HG03060 (cell line): ENCODE results near the gene SPCS2.
"Not testable (repeated sequence)": the region's sequence is repeated elsewhere in the genome, so short reads cannot be mapped to it uniquely, and the experiment has no call there.

Experiments used
- ATAC-seq: cut with Tn5 transposase; IDR thresholded peaks from one replicate; pipeline ENCODE4 v1.9.1; 2021; ENCODE audit warnings: low read depth, moderate number of reproducible peaks; ENCODE audit not compliant: unreplicated experiment

Gene SPCS2

DNA sequence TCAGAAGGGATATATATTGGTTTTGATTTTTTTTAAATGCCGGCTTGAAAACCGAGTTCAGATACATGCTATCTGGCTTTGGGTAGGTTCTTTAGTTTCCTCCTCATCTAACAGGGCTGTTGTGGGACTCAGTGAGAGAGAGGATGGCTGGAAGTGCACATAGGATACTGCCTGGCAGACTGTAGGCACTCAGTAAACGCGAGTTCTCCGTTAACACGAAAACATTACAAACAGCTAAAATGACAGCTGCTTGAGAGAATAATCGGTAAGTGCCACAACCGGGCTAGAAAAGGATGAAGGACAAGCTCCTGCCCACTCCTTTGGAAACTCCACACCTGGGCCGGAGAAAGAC lies 544 bp upstream of the SPCS2 start:
- ATAC-seq = peak; percentile 13

- ATAC-seq = no peak
Measured at GRCh38 chr11:74949753-74950137, 679 bp downstream of the SPCS2 start.

DNA sequence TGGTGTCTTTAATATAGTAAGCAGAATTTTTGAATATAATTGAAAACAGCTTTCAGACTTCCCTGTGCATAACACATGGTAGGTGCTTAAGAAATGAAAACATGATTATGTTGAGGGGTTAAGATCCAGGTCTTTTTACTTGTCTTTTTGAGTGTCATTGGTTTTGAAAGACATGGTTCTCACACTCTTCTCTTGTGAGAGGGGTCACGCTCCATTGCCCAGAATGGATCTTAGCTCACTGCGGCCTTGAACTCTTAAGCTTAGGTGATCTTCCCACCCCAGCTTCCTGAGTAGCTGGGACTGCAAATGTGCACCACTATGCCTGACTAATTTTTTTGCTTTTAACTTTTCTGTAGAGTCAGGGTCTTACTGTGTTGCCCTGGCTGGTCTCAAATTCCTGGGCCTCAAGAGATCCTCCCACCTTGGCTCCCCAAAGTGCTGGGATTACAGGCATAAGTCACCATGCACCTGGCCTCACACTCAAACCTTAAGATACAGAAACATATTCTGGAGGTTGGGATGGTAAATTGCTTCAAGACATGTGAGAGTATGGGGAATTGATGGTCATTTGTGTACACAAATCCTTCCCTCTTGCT lies 1.4 kb downstream of the SPCS2 start:
- ATAC-seq = no peak

DNA sequence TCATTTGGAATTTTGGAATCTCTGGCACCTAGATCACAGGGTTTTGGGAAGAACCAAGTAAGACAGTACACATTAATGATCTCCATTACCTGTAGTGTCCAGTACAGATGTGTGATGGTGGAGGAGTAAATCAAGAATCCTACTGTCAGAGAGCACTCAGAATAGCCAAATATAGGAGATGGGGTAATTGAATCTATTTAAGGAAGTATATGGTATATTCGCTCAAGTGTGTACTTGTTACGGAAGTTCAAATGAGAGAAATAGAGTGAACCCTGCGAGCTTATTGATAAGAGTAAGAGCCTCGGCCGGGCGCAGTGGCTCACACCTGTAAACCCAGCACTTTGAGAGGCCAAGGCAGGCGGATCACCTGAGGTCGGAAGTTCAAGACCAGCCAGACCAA lies 2.2 kb downstream of the SPCS2 start:
- ATAC-seq = no peak

DNA sequence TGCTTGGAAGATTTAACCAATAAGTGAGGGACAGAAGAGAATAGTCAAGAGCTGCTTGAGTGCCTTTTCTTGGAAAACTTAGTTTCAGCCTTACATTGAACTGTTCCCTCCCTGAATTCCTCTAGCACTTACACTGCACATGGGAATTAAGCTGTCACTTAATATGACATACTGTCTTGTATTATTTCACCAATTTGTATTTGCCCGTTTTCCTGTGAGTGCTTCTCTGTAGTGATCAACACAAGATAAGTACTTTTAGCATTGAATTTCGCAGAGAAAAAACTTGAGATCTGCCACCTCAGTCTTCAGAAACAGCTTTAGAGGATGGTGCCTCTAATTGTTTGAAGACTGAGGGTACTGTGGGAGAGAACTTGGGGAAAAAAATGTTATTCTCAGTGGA lies 3.7 kb downstream of the SPCS2 start:
- no peak for ATAC-seq

DNA sequence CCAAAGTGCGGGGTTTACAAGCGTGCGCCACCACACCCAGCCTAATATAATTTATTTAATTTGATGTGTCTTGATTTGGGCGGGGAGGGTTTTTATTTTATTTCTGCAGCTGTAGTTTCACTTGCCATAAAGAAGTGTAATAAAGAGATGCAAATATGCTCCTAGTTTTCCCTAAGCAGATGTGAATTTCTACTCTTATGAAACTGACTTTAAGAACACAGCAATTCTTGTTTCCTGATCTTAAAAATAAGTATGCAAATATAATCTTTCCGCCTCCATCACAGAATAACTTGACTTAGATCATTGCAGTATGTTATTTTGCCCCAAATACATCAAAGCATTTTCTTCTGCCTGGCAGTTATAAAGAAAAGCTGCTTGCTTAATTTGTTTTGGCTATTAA lies 4.4 kb downstream of the SPCS2 start:
- ATAC-seq = no peak

GRCh38 chr11:74954199-74954598 lies 5.1 kb downstream of the SPCS2 start:
- no peak for ATAC-seq

DNA sequence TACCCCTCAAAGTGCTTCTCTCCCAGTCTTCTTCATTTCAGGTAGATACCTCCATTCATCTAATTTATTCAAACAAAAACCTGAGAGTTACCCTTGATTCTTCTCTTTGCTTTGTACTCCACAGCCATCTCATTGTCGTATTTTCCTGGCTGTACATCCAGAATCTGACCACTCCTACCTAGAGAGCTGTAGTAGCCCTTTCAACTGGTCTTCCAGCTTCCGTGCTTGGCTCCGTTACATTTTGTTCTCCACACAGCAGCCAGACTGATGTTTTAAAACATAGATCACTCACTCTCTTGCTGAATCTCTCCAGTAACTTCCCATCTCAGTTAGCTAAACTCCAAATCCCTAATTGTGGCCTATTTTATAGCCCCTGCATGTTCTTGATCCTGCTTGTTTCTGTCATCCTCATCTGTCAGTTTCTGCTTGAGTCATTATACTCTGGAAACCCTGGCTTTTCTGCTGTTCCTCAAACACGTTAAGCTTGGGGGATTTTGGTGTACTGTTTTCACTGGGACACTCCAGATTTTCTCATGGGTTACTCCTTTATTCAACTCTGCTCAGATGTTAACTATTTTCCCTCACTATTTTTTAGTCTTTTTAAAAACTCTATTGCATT lies 7.4 kb downstream of the SPCS2 start:
- no peak for ATAC-seq

DNA sequence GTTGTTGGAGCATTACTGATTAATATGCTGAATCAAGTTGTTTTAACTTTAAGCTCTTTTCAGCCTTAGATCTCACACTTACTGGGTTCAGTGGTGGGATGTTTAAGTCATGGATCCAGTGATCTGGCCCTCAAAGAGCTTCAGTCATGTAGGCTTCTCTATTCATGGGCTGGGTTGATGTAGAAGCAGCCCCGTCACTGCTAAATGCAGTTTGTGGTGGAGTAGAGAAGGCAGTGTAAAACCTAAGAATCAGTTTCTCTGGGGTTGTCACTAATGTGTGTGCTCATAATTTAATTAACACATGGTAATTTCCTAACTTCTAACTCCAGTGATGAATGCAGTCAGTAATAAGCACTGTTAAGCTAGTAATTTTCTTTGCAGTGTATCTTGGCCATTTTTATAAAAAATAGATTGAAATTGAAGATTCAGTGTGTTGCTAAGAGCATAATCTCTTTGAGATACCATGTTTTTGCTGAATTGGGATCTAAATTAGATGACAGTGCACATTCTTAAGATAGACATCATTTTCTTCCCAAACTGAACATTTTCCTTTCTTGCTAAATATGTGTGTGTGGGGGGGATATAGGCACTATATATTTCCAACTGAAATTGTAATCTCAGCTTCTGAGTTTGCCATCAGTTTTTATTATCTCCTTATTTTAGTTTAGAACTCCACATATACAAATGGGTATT lies 9.0 kb downstream of the SPCS2 start:
- no peak for ATAC-seq

GRCh38 chr11:74960128-74960527 lies 11.1 kb downstream of the SPCS2 start:
- ATAC-seq = not testable (repeated sequence)

DNA sequence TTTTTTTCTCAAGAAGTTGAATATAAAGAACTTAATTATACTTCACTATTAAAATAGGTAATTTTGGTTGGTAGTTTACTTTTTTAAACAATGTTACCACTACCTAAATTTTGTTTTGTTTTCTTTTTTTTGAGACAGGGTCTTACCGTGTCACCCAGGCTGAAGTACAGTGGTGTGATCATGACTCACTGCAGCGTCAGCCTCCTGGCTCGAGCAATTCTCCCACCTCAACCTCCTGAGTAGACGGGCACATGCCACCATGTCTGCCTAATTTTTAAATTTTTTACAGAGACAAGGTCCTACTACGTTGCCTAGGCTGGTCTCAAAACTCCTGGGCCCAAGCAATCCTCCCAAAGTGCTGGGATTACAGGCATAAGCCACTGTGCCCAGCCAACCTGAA lies 17.6 kb downstream of the SPCS2 start:
- ATAC-seq = no peak

GRCh38 chr11:74970852-74971395 lies 21.9 kb downstream of the SPCS2 start:
- no peak for ATAC-seq

GRCh38 chr11:74971424-74971823 lies 22.4 kb downstream of the SPCS2 start:
- no peak for ATAC-seq

DNA sequence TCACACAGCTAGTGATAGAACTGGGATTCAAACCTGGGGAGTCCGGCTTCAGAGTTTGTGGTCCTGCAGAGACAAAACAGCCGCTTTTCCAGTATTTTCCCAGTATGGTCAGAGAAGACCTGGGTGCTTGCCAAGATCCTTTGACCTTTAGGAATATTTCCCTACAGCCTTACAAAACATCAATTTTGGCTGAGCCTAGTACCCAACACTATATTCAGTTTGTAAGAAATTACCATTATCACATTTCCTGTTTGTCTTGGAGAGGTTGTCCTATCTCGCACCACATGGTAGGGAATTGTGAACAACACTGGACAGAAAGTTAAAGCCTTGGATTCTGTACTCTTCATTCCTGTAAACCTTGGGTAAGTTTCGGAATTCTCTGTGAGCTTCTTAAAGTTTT lies 29.0 kb downstream of the SPCS2 start:
- ATAC-seq = no peak

DNA sequence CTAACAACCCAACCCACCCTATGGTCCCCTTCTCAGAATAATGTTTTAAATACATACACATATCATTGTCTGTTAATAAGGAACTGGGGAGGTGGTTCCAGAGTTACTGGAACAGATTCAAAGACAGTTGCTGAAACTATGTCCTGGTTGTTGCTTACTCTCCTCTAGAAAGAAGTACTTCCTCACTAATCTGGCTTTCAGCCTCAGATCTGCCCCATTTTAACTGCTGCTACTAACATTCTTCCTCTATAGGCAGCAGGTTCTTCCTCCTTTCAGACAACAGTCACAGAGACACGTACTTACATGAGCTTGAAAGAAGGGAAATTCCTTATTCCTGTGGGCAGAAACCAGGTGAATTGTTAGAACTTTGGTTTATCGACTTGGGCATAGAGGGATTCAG lies 31.6 kb downstream of the SPCS2 start:
- ATAC-seq = no peak

DNA sequence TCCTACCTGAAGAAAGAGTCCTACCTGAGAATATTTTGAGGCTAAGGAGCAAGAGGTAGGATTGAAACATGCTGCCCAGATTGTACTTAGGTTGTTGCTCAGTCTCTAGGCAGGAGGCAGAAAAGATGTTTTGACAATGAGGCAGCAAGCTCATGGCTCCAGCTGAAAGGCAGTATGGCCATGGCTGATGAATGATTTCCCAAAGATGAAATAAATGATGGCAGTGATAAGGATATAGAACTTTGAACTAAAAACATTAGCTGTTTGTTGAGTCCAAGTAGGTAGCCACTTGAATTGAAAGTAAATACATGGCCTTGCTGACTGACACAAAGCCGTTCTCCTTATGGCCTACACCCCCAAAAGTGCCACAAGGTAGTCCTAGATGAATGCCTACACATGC lies 32.8 kb downstream of the SPCS2 start:
- no peak for ATAC-seq

DNA sequence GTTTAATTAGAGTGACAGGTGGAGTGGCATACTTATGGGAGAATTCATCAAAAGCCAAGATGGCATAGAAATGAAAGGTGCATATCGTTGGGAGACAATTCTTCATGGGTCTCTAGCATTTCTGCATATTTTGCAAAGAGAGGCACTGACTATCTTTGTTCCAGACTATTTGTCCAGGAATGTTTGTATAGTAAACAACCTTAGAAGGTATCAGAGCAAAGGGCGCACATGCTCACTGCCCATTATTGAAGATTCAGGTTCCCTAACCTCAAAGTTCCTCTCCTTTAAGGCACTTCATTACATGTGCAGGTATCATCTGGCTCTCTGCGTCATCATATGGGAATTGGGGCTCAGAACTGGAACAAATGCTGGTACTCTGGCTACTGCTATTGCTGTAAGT lies 35.0 kb downstream of the SPCS2 start:
- ATAC-seq = no peak

GRCh38 chr11:74984730-74985129 lies 35.7 kb downstream of the SPCS2 start:
- no peak for ATAC-seq

- no peak for ATAC-seq
Measured at GRCh38 chr11:74988541-74989259, 39.6 kb downstream of the SPCS2 start, which contains the start of gene NEU3. TSS of gene NEU3 (plus strand) at chr11:74988933. CDS start at chr11:74989061, 128 bp downstream.

DNA sequence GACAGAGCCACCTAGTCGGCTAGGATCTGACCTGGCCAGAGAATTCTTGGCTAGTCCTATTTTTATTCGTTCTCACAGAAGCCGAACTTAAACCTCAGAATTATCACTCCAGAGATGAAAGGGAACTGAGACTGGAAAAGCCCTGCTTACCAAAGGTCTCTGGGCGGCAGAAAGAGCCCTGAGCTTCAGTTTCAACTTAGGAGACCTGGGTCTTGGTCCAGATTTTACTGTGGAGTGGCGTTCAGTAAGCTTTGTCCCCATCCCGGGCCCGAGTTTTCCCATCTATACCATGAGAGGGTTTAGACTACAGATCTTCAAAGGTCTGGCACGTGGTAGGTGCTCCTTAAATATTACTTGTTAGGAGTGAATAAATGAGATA lies 40.2 kb downstream of the SPCS2 start:
- ATAC-seq = no peak

DNA sequence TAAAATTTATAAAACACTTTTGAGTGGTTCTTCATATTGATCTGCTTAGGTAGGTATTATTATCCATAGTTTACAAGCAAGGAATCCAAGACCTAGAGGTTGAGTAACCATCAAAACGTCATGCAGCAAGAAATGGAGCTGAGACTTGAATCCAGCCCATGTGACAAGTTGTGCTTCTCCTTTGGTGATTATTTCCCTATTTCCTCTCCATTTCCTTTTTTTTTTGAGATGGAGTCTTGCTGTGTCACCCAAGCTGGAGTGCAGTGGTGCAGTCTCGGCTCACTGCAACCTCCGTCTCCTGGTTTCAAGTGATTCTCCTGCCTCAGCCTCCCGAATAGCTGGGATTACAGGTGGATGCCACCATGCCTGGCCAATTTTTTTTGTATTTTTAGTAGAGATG lies 41.1 kb downstream of the SPCS2 start:
- not testable (repeated sequence) for ATAC-seq
